B cell (primary cell): Measurements from ENCODE around the gene LRAT. TPM values are rescaled to one million over a fixed set of nuclear protein-coding genes. Genes with fewer than 3 reads are reported as not detected.

ENCODE experiments used
- ATAC-seq: fragments of 200-7000 bp; cut with Tn5 transposase; one replicate; pipeline ENCODE4 v1.10.0; 2021; ENCODE audit warnings: low read depth, mild to moderate bottlenecking, moderate number of reproducible peaks, moderate library complexity
- CTCF ChIA-PET: fragments of 350-600 bp; sonication (Branson Sonifier 250); formaldehyde crosslinking; loops from one replicate; lab custom pipeline; 2021; ENCODE audit warnings: antibody characterized with exemption, inconsistent platforms; lab: Charles Lee
- POLR2A ChIA-PET: fragments of 350-600 bp; sonication (Branson Sonifier 250); formaldehyde crosslinking; loops from one replicate; lab custom pipeline; 2021; ENCODE audit warnings: antibody characterized with exemption; lab: Charles Lee
- DNase-seq: peaks from one replicate; pipeline ENCODE4 v3.0.0; 2013
- H2AFZ ChIP-seq: 2 replicates; pipeline ENCODE4 v1.6.1; 2012; ENCODE audit warnings: mild to moderate bottlenecking, low read depth, low read length; ENCODE audit not compliant: insufficient read depth, poor library complexity, severe bottlenecking
- H3K27ac ChIP-seq, 2 donors: 1 replicate in 1 of 2; 2 replicates in 1 of 2; pipeline ENCODE4 v1.5.1; 2012 to 2013; ENCODE audit warnings: low read length in 2 of 2, mild to moderate bottlenecking in 2 of 2, moderate library complexity in 1 of 2
- H3K27me3 ChIP-seq, 4 experiments: fragments of 200-600 bp in 1 of 4; sonication (generic) in 1 of 4; replicated peaks in 1 of 4; 1 replicate in 2 of 4; 2 replicates in 2 of 4; pipeline versions ENCODE4 v1.6.1 to v1.7.0; 2013 to 2016; ENCODE audit warnings: low read length in 3 of 4, mild to moderate bottlenecking in 2 of 4, mixed read lengths in 1 of 4, moderate library complexity in 1 of 4; ENCODE audit not compliant: insufficient read depth in 4 of 4, control insufficient read depth in 3 of 4; ENCODE audit errors: control extremely low read depth in 1 of 4
- H3K36me3 ChIP-seq, 2 experiments: replicated peaks in 1 of 2; 1 replicate in 1 of 2; 2 replicates in 1 of 2; pipeline versions ENCODE4 v1.6.1 to v1.7.1; 2013; ENCODE audit warnings: low read length in 1 of 2; ENCODE audit not compliant: insufficient read depth in 2 of 2, control insufficient read depth in 1 of 2; ENCODE audit errors: control extremely low read depth in 1 of 2, extremely low read depth in 1 of 2
- H3K4me1 ChIP-seq, 2 donors: fragments of 200-600 bp in 1 of 2; sonication (generic) in 1 of 2; 1 replicate in 1 of 2; 2 replicates in 1 of 2; pipeline versions ENCODE4 v1.5.1 to v1.6.1; 2013 to 2017; ENCODE audit warnings: low read length in 2 of 2; ENCODE audit not compliant: control insufficient read depth in 2 of 2, insufficient read depth in 2 of 2
- H3K4me2 ChIP-seq: replicated peaks from 2 replicates; pipeline ENCODE3; 2012; ENCODE audit warnings: mild to moderate bottlenecking, low read depth, low read length; ENCODE audit not compliant: poor library complexity, severe bottlenecking
- H3K4me3 ChIP-seq, 5 experiments: fragments of 200-600 bp in 1 of 5; sonication (generic) in 1 of 5; 1 replicate in 3 of 5; 2 replicates in 2 of 5; pipeline versions ENCODE4 v1.5.1 to v1.7.0; 2011 to 2016; ENCODE audit warnings: low read length in 4 of 5, mild to moderate bottlenecking in 4 of 5, low read depth in 2 of 5, control low read depth in 1 of 5, moderate library complexity in 1 of 5; ENCODE audit not compliant: insufficient read depth in 1 of 5; ENCODE audit errors: control extremely low read depth in 1 of 5, extremely low read depth in 1 of 5
- H3K79me2 ChIP-seq: fragments of 200-600 bp; sonication (generic); one replicate; pipeline ENCODE4 v1.6.0; 2016; ENCODE audit warnings: low read length; ENCODE audit not compliant: control insufficient read depth, insufficient read depth
- H3K9ac ChIP-seq: fragments of 200-600 bp; sonication (generic); 2 replicates; pipeline ENCODE4 v1.6.1; 2017; ENCODE audit warnings: mild to moderate bottlenecking, low read length, moderate library complexity
- H3K9me3 ChIP-seq, 3 donors: one replicate each; pipeline versions ENCODE4 v1.6.1 to v1.7.1; 2013; ENCODE audit warnings: low read length in 2 of 3; ENCODE audit not compliant: control insufficient read depth in 2 of 3, insufficient read depth in 1 of 3; ENCODE audit errors: control extremely low read depth in 1 of 3
- H4K20me1 ChIP-seq: 2 replicates; pipeline ENCODE4 v1.6.0; 2012; ENCODE audit warnings: mild to moderate bottlenecking, low read length; ENCODE audit not compliant: insufficient read depth, control insufficient read depth, poor library complexity, severe bottlenecking
- H3K27ac Mint-ChIP-seq: one replicate; pipeline ENCODE4 v1.8.0; 2021; ENCODE audit warnings: mixed read lengths
- H3K27me3 Mint-ChIP-seq: one replicate; pipeline ENCODE4 v1.8.0; 2021; ENCODE audit warnings: mixed read lengths
- H3K4me1 Mint-ChIP-seq: one replicate; pipeline ENCODE4 v1.8.0; 2021; ENCODE audit warnings: mixed read lengths
- H3K4me3 Mint-ChIP-seq: one replicate; pipeline ENCODE4 v1.8.0; 2021; ENCODE audit warnings: mixed read lengths
- H3K9me3 Mint-ChIP-seq: one replicate; pipeline ENCODE4 v1.8.0; 2022; ENCODE audit warnings: mixed read lengths; ENCODE audit not compliant: insufficient read depth
- CTCF ChIP-seq: fragments of 200-600 bp; IDR thresholded peaks from one replicate; pipeline ENCODE4 v1.8.0; 2022; ENCODE audit warnings: antibody characterized with exemption, mild to moderate bottlenecking
- EZH2 ChIP-seq: IDR thresholded peaks from 2 replicates; pipeline ENCODE4 v1.6.1; 2012; ENCODE audit warnings: borderline replicate concordance, low read depth, mild to moderate bottlenecking, moderate library complexity, low read length; ENCODE audit not compliant: insufficient read depth, poor library complexity, severe bottlenecking
- WGBS: methylation state at CpG from one replicate; pipeline ENCODE4 v1.1.5; 2013; ENCODE audit warnings: missing lambda C conversion rate; ENCODE audit not compliant: insufficient coverage; 5-methylcytosine and 5-hydroxymethylcytosine counted together
- intact Hi-C: fragments of 100-400 bp; cut with micrococcal nuclease; formaldehyde crosslinking; loops from one replicate; pipeline ENCODE4 v1.10.0; 2022
- polyA plus RNA-seq: library from polyadenylated mRNA; depleted of rRNA; stranded (reverse); fragments of >200 nt; gene quantifications from 2 replicates; pipeline ENCODE4 v1.2.3, GENCODE V29; 2012
- total RNA-seq, 2 donors: library from RNA; stranded (reverse); fragments of 120-200 nt in 1 of 2; gene quantifications; 1 replicate in 1 of 2; 2 replicates in 1 of 2; pipeline versions ENCODE4 v1.2.3 to v1.2.4, GENCODE V29; 2013 to 2022

LRAT gene
- total and polyA plus RNA-seq, 2 donors (not counting 1 experiment from before 2014, with no cell fraction given) = not detected

GRCh38 chr4:154732669-154733068 is 11.1 kb upstream of the LRAT start:
- H3K4me2 ChIP-seq = no peak overlapping the region
- DNase-seq (no peak), ATAC-seq (no peak)
- H3K4me1 Mint-ChIP-seq = no peaks in the 10 kb centered on the region
- H3K27ac Mint-ChIP-seq = no peak overlapping the region
- intact Hi-C loops = no loop called here
- H2AFZ ChIP-seq = no peak overlapping the region
- H4K20me1 ChIP-seq = no peaks in the 10 kb centered on the region
- H3K4me1 ChIP-seq = no peaks in the 10 kb centered on the region
- no peaks in the 10 kb centered on the region for H3K9me3 ChIP-seq
- ChIA-PET POLR2A (no interaction called here), CTCF (no interaction called here)
- no peaks in the 10 kb centered on the region for H3K79me2 ChIP-seq
- H3K9ac ChIP-seq = no peak overlapping the region
- H3K27me3 ChIP-seq = peaks cover 0 to 6% (median 3%) of the 10 kb centered on the region in 4 experiments
- no peak for TF ChIP-seq CTCF
- TF ChIP-seq EZH2 = no peak
- H3K27me3 Mint-ChIP-seq = peaks cover 23% of the 10 kb centered on the region
- no peaks in the 10 kb centered on the region for H3K9me3 Mint-ChIP-seq
- 93% methylated on average over 4 of the region's 4 CpGs for WGBS
- no peak overlapping the region for H3K27ac ChIP-seq
- no peak overlapping the region for H3K4me3 ChIP-seq
- H3K4me3 Mint-ChIP-seq = no peak overlapping the region
- H3K36me3 ChIP-seq = no peaks in the 10 kb centered on the region

- no peaks in the 10 kb centered on the region for H3K79me2 ChIP-seq
- peaks cover 0 to 22% (median 11%) of the 10 kb centered on the region in 4 experiments for H3K27me3 ChIP-seq
- H3K27ac ChIP-seq = no peak overlapping the region
- no peak overlapping the region for H3K27ac Mint-ChIP-seq
- no peaks in the 10 kb centered on the region for H3K9me3 ChIP-seq
- no CpG with 5 or more reads among the region's 1 CpG for WGBS
- H3K4me1 Mint-ChIP-seq = peaks cover under 1% of the 10 kb centered on the region
- no peaks in the 10 kb centered on the region for H3K4me1 ChIP-seq
- ChIA-PET CTCF (no interaction called here), POLR2A (no interaction called here)
- no peaks in the 10 kb centered on the region for H4K20me1 ChIP-seq
- no peak overlapping the region for H3K9ac ChIP-seq
- no peak overlapping the region for H2AFZ ChIP-seq
- no peak overlapping the region for H3K4me3 Mint-ChIP-seq
- no peak for ATAC-seq
- intact Hi-C loops = no loop called here
- TF ChIP-seq EZH2 (no peak), CTCF (no peak)
- H3K9me3 Mint-ChIP-seq = no peaks in the 10 kb centered on the region
- H3K4me3 ChIP-seq = no peak overlapping the region
- H3K4me2 ChIP-seq = no peak overlapping the region
- no peak for DNase-seq
- H3K36me3 ChIP-seq = no peaks in the 10 kb centered on the region
- peaks cover 42% of the 10 kb centered on the region for H3K27me3 Mint-ChIP-seq
These were observed 7.0 kb upstream of the LRAT start for GRCh38 chr4:154736770-154737169.
